ENCODE measurements around the gene DEFB113. TPM values are rescaled to one million over a fixed set of nuclear protein-coding genes. Genes with fewer than 3 reads are reported as not detected.

DEFB113 gene
- total RNA-seq, 1 donor from 2014 or later = not detected

- no peaks in the 10 kb centered on the region for H3K4me1 Mint-ChIP-seq (ENCODE audit: unreplicated experiment)
- H3K36me3 Mint-ChIP-seq = no peaks in the 10 kb centered on the region
- no peak overlapping the region for H3K4me3 Mint-ChIP-seq
- no peaks in the 10 kb centered on the region for H3K27me3 Mint-ChIP-seq
- no peak for DNase-seq (ENCODE audit: extremely low spot score, unreplicated experiment)
- TF ChIP-seq CTCF (conservative IDR thresholded peaks at IDR 0.05) = no peak
- no peak overlapping the region for H3K27ac Mint-ChIP-seq
- H3K9me3 Mint-ChIP-seq = no peaks in the 10 kb centered on the region
These were observed 17.1 kb upstream of the DEFB113 start for GRCh38 chr6:49986551-49986950.

GRCh38 chr6:49982046-49982445 is 12.6 kb upstream of the DEFB113 start:
- TF ChIP-seq CTCF (conservative IDR thresholded peaks at IDR 0.05) = no peak

GRCh38 chr6:49980898-49981297 is 11.5 kb upstream of the DEFB113 start:
- Mint-ChIP-seq H3K27ac (no peak overlapping the region), H3K4me3 (no peak overlapping the region), H3K36me3 (no peaks in the 10 kb centered on the region), H3K9me3 (no peaks in the 10 kb centered on the region), H3K4me1 (ENCODE audit: unreplicated experiment) (no peaks in the 10 kb centered on the region), H3K27me3 (no peaks in the 10 kb centered on the region)
- no peak for DNase-seq (ENCODE audit: extremely low spot score, unreplicated experiment)
- TF ChIP-seq CTCF (conservative IDR thresholded peaks at IDR 0.05) = no peak

More at GRCh38 chr6:49982046-49982445, 12.6 kb upstream of the DEFB113 start:
- Mint-ChIP-seq H3K27me3 (no peaks in the 10 kb centered on the region), H3K4me1 (ENCODE audit: unreplicated experiment) (no peaks in the 10 kb centered on the region), H3K4me3 (no peak overlapping the region), H3K27ac (no peak overlapping the region), H3K9me3 (no peaks in the 10 kb centered on the region), H3K36me3 (no peaks in the 10 kb centered on the region)
- no peak for DNase-seq (ENCODE audit: extremely low spot score, unreplicated experiment)

- DNase-seq (ENCODE audit: extremely low spot score, unreplicated experiment) = no peak
- Mint-ChIP-seq H3K27me3 (no peaks in the 10 kb centered on the region), H3K36me3 (no peaks in the 10 kb centered on the region), H3K27ac (no peak overlapping the region), H3K4me3 (no peak overlapping the region), H3K9me3 (no peaks in the 10 kb centered on the region), H3K4me1 (ENCODE audit: unreplicated experiment) (no peaks in the 10 kb centered on the region)
- TF ChIP-seq CTCF (conservative IDR thresholded peaks at IDR 0.05) = no peak
These were observed 10.2 kb upstream of the DEFB113 start for GRCh38 chr6:49979584-49979983.

- H3K4me1 Mint-ChIP-seq (ENCODE audit: unreplicated experiment) = no peaks in the 10 kb centered on the region
- no peaks in the 10 kb centered on the region for H3K9me3 Mint-ChIP-seq
- DNase-seq (ENCODE audit: extremely low spot score, unreplicated experiment) = no peak
- no peak for TF ChIP-seq CTCF (conservative IDR thresholded peaks at IDR 0.05)
- no peak overlapping the region for H3K4me3 Mint-ChIP-seq
- H3K27me3 Mint-ChIP-seq = no peaks in the 10 kb centered on the region
- no peaks in the 10 kb centered on the region for H3K36me3 Mint-ChIP-seq
- H3K27ac Mint-ChIP-seq = no peak overlapping the region
These were observed 9.2 kb upstream of the DEFB113 start for GRCh38 chr6:49978332-49979226.
